Activated T-helper 1 cell treated with anti-CD3 and anti-CD28 coated beads, Interleukin-12 subunit alpha, Interleukin-12 subunit beta, Interleukin-2, Interleukin-4 antibody, amounts not matched to agents 30 ng/mL and 10 ng/mL and 1 ng/mL, durations not matched to agents 14 hours and 24 hours and 36 hours (primary cell): ENCODE measurements around the gene AZU1. TPM values are rescaled to one million over a fixed set of nuclear protein-coding genes. Genes with fewer than 3 reads are reported as not detected.
"Not testable (repeated sequence)": the region's sequence is repeated elsewhere in the genome, so short reads cannot be mapped to it uniquely, and the experiment has no call there.

ENCODE experiments used
- DNase-seq: peaks from one replicate; pipeline ENCODE4 v3.0.0; 2021; ENCODE audit warnings: low spot score
- H3K27ac Mint-ChIP-seq: one replicate; pipeline ENCODE4 v1.8.0; 2021; ENCODE audit warnings: mild to moderate bottlenecking, mixed read lengths
- H3K27me3 Mint-ChIP-seq: one replicate; pipeline ENCODE4 v1.8.0; 2022; ENCODE audit warnings: mild to moderate bottlenecking, moderate library complexity, mixed read lengths; ENCODE audit not compliant: insufficient read depth
- H3K36me3 Mint-ChIP-seq: one replicate; pipeline ENCODE4 v1.8.0; 2021; ENCODE audit warnings: low read depth, mixed read lengths
- H3K4me1 Mint-ChIP-seq: one replicate; pipeline ENCODE4 v1.8.0; 2021; ENCODE audit warnings: low read depth, mixed read lengths
- H3K4me3 Mint-ChIP-seq: one replicate; pipeline ENCODE4 v1.8.0; 2021; ENCODE audit warnings: mild to moderate bottlenecking, moderate library complexity, mixed read lengths
- H3K9me3 Mint-ChIP-seq: one replicate; pipeline ENCODE4 v1.8.0; 2021; ENCODE audit warnings: mixed read lengths
- intact Hi-C: fragments of 100-400 bp; cut with micrococcal nuclease; formaldehyde crosslinking; loops from one replicate; pipeline ENCODE4 v1.15.1; 2024
- total RNA-seq: library from RNA; stranded (reverse); gene quantifications from 2 replicates; pipeline ENCODE4 v1.2.3, GENCODE V29; 2022

Gene AZU1
- total RNA-seq, 1 donor from 2014 or later, result not detected

- H3K27me3 Mint-ChIP-seq, result no peaks in the 10 kb centered on the region
- no peak overlapping the region for H3K27ac Mint-ChIP-seq
- H3K9me3 Mint-ChIP-seq, result no peaks in the 10 kb centered on the region
- no peaks in the 10 kb centered on the region for H3K4me1 Mint-ChIP-seq
- H3K36me3 Mint-ChIP-seq, result peaks cover 7% of the 10 kb centered on the region
- no peak overlapping the region for H3K4me3 Mint-ChIP-seq
- intact Hi-C loops, result no loop called here
- DNase-seq, result no peak
Measured at GRCh38 chr19:876089-876488, 48.5 kb downstream of the AZU1 start.

- no peaks in the 10 kb centered on the region for H3K27me3 Mint-ChIP-seq
- H3K9me3 Mint-ChIP-seq, result no peaks in the 10 kb centered on the region
- intact Hi-C loops, result no loop called here
- no peaks in the 10 kb centered on the region for H3K4me1 Mint-ChIP-seq
- H3K27ac Mint-ChIP-seq, result no peak overlapping the region
- H3K4me3 Mint-ChIP-seq, result no peak overlapping the region
- H3K36me3 Mint-ChIP-seq, result peaks cover 9% of the 10 kb centered on the region
- DNase-seq, result no peak
Measured at GRCh38 chr19:876780-877314, 49.2 kb downstream of the AZU1 start.

- intact Hi-C loops, H3K9me3 Mint-ChIP-seq, H3K27ac Mint-ChIP-seq: not testable (repeated sequence)
Measured at GRCh38 chr19:877992-878660, 50.5 kb downstream of the AZU1 start.

GRCh38 chr19:878751-879561, 51.3 kb downstream of the AZU1 start:
- peaks cover 12% of the 10 kb centered on the region for H3K36me3 Mint-ChIP-seq
- DNase-seq, H3K4me1 Mint-ChIP-seq, intact Hi-C loops, H3K27me3 Mint-ChIP-seq, H3K9me3 Mint-ChIP-seq, H3K4me3 Mint-ChIP-seq: not testable (repeated sequence)
- peak overlapping the region; percentile 48 for H3K27ac Mint-ChIP-seq

More at GRCh38 chr19:877992-878660, 50.5 kb downstream of the AZU1 start:
- not testable (repeated sequence) for H3K27me3 Mint-ChIP-seq, DNase-seq, H3K4me1 Mint-ChIP-seq, H3K4me3 Mint-ChIP-seq
- H3K36me3 Mint-ChIP-seq, result peaks cover 12% of the 10 kb centered on the region

GRCh38 chr19:879711-880438, 52.2 kb downstream of the AZU1 start:
- Mint-ChIP-seq H3K27me3 (no peaks in the 10 kb centered on the region), H3K36me3 (peaks cover 12% of the 10 kb centered on the region), H3K27ac (no peak overlapping the region), H3K4me3 (no peak overlapping the region), H3K9me3 (no peaks in the 10 kb centered on the region), H3K4me1 (no peaks in the 10 kb centered on the region)
- no peak for DNase-seq
- intact Hi-C loops, result no loop called here

Other genes starting within 250 kb of the AZU1 start
- 1.1 and 1.2 TPM in 2 replicates for gene HCN2, start 238.0 kb upstream of the AZU1 start, total RNA-seq
- gene POLRMT, start 194.3 kb upstream of the AZU1 start, total RNA-seq, result 103 and 104 TPM in 2 replicates
- not detected in 2 replicates for gene FGF22, start 188.0 kb upstream of the AZU1 start, total RNA-seq
- 107 and 110 TPM in 2 replicates for gene RNF126, start 164.6 kb upstream of the AZU1 start, total RNA-seq
- gene FSTL3, start 151.4 kb upstream of the AZU1 start, total RNA-seq, result 5.5 and 5.6 TPM in 2 replicates
- not detected in 2 replicates for gene PRSS57, start 132.4 kb upstream of the AZU1 start, total RNA-seq
- gene PALM, start 118.9 kb upstream of the AZU1 start, total RNA-seq, result 0.18 TPM in 1 of 2 replicates, not detected in the other
- not detected in 2 replicates for gene MISP, start 76.7 kb upstream of the AZU1 start, total RNA-seq
- gene PTBP1, start 30.4 kb upstream of the AZU1 start, total RNA-seq, result 735 and 829 TPM in 2 replicates
- not detected in 2 replicates for gene PLPPR3, start 5.9 kb upstream of the AZU1 start, total RNA-seq
- gene PRTN3, start 13.2 kb downstream of the AZU1 start, total RNA-seq, result not detected in 2 replicates
- not detected in 2 replicates for gene ELANE, start 24.5 kb downstream of the AZU1 start, total RNA-seq
- gene CFD, start 31.8 kb downstream of the AZU1 start, total RNA-seq, result 0.91 and 1.2 TPM in 2 replicates
- gene MED16, start 65.3 kb downstream of the AZU1 start, total RNA-seq, result 62.1 and 62.5 TPM in 2 replicates
- not detected in 2 replicates for gene RNU6-9, start 65.6 kb downstream of the AZU1 start, total RNA-seq
- gene R3HDM4, start 85.4 kb downstream of the AZU1 start, total RNA-seq, result 94.3 and 96.4 TPM in 2 replicates
- gene KISS1R, start 89.5 kb downstream of the AZU1 start, total RNA-seq, result 6.8 and 8.9 TPM in 2 replicates
- gene ARID3A, start 98.2 kb downstream of the AZU1 start, total RNA-seq, result 32.5 and 35.0 TPM in 2 replicates
- gene WDR18, start 156.5 kb downstream of the AZU1 start, total RNA-seq, result 105 and 108 TPM in 2 replicates
- not detected in 2 replicates for gene GRIN3B, start 172.6 kb downstream of the AZU1 start, total RNA-seq
- 162 and 170 TPM in 2 replicates for gene TMEM259, start 193.3 kb downstream of the AZU1 start, total RNA-seq
- not detected in 2 replicates for gene RNU6-2, start 193.7 kb downstream of the AZU1 start, total RNA-seq
- gene CNN2, start 198.8 kb downstream of the AZU1 start, total RNA-seq, result 112 and 114 TPM in 2 replicates
- gene ABCA7, start 212.3 kb downstream of the AZU1 start, total RNA-seq, result 15.8 and 18.3 TPM in 2 replicates
- 201 and 202 TPM in 2 replicates for gene ARHGAP45, start 239.3 kb downstream of the AZU1 start, total RNA-seq